Activated B cell treated with CpG ODN at 0.5 μM for 24 hours (primary cell): ENCODE data around the gene FNBP1. TPM values are rescaled to one million over a fixed set of nuclear protein-coding genes. Genes with fewer than 3 reads are reported as not detected.
A peak's percentile ranks its signal among the peaks of the same experiment; 100 is the strongest.

Experiments used
- ATAC-seq: fragments of 200-7000 bp; cut with Tn5 transposase; one replicate; pipeline ENCODE4 v1.10.0; 2021; ENCODE audit warnings: low read depth, mild to moderate bottlenecking, moderate library complexity
- CTCF ChIA-PET: fragments of 350-600 bp; sonication (Branson Sonifier 250); formaldehyde crosslinking; loops from one replicate; lab custom pipeline; 2021; ENCODE audit warnings: antibody characterized with exemption; lab: Charles Lee
- POLR2A ChIA-PET: fragments of 350-600 bp; sonication (Branson Sonifier 250); formaldehyde crosslinking; loops from one replicate; lab custom pipeline; 2021; ENCODE audit warnings: antibody characterized with exemption; lab: Charles Lee
- DNase-seq: peaks from one replicate; pipeline ENCODE4 v3.0.0; 2022
- H3K27ac Mint-ChIP-seq: one replicate; pipeline ENCODE4 v1.8.0; 2020; ENCODE audit warnings: mixed read lengths
- H3K27me3 Mint-ChIP-seq: one replicate; pipeline ENCODE4 v1.8.0; 2021; ENCODE audit warnings: mixed read lengths
- H3K36me3 Mint-ChIP-seq: one replicate; pipeline ENCODE4 v1.8.0; 2021; ENCODE audit warnings: low read depth, mixed read lengths
- H3K4me1 Mint-ChIP-seq: one replicate; pipeline ENCODE4 v1.8.0; 2021; ENCODE audit warnings: mixed read lengths
- H3K4me3 Mint-ChIP-seq: one replicate; pipeline ENCODE4 v1.8.0; 2020; ENCODE audit warnings: mild to moderate bottlenecking, mixed read lengths
- H3K9me3 Mint-ChIP-seq: one replicate; pipeline ENCODE4 v1.8.0; 2020; ENCODE audit warnings: mixed read lengths
- intact Hi-C: fragments of 100-400 bp; cut with micrococcal nuclease; formaldehyde crosslinking; loops from one replicate; pipeline ENCODE4 v1.15.1; 2024
- total RNA-seq: library from RNA; stranded (reverse); gene quantifications from 2 replicates; pipeline ENCODE4 v1.2.3, GENCODE V29; 2022
- TF ChIP-seq, protein P1 (sequence below): fragments of 200-600 bp; IDR thresholded peaks from one replicate; pipeline ENCODE4 v1.8.0; 2022; ENCODE audit warnings: antibody characterized with exemption, mild to moderate bottlenecking

The FNBP1 gene
- total RNA-seq, 1 donor from 2014 or later, result 501 TPM

DNA sequence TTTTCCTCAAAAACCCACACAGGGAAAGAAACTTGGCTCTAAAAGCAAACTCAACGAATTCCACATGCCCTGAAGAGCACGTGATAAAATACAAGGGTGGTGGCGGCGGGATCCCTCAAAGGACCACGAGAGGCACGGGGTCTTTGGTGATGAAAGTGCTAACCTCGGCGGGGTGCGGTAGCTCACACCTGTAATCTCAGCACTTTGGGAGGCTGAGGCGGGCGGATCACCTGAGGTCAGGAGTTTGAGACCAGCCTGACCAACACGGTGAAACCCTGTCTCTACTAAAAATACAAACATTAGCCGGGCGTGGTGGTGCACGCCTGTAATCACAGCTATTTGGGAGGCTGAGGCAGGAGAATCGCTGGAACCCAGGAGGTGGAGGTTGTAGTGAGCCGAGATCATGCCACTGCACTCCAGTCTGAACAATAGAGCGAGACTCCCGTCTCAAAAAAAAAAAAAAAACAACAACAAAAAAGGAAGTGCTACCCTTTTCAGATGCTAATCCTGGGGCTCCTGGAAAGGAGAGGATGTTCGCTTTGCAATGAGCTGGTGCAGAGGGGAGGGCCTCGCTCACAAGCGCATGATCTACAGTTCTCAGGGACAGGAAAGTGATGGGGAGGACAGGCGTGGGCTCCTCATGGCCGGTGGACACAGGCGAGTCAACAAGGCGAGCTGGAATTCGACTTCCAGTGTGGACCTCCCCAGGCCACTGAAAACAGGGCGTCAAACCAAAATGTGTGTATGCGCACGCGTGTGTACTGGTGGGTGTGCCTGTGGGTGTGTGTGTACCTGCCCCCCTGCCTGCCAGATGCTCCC lies 153.7 kb downstream of the FNBP1 start:
- intact Hi-C loops, result loop anchor here (5.0 to 10.0 kb wide), 2 partner anchors 43 to 465 kb away; no protein-coding TSS in a partner anchor
- CTCF ChIA-PET, result interaction anchor here (0.6 to 1.4 kb wide), 3 partner anchors 77 to 749 kb away, joined by 3 to 4 read pairs (median 3); no protein-coding TSS in a partner anchor
- Mint-ChIP-seq H3K4me1 (peaks cover 95% of the 10 kb centered on the region), H3K27me3 (no peaks in the 10 kb centered on the region), H3K4me3 (peak overlapping the region; percentile 82), H3K27ac (peak overlapping the region; percentile 98), H3K36me3 (peaks cover 53% of the 10 kb centered on the region), H3K9me3 (no peaks in the 10 kb centered on the region)
- TF ChIP-seq, protein P1, sequence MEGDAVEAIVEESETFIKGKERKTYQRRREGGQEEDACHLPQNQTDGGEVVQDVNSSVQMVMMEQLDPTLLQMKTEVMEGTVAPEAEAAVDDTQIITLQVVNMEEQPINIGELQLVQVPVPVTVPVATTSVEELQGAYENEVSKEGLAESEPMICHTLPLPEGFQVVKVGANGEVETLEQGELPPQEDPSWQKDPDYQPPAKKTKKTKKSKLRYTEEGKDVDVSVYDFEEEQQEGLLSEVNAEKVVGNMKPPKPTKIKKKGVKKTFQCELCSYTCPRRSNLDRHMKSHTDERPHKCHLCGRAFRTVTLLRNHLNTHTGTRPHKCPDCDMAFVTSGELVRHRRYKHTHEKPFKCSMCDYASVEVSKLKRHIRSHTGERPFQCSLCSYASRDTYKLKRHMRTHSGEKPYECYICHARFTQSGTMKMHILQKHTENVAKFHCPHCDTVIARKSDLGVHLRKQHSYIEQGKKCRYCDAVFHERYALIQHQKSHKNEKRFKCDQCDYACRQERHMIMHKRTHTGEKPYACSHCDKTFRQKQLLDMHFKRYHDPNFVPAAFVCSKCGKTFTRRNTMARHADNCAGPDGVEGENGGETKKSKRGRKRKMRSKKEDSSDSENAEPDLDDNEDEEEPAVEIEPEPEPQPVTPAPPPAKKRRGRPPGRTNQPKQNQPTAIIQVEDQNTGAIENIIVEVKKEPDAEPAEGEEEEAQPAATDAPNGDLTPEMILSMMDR, result no peak
- ATAC-seq (no peak), DNase-seq (no peak)
- POLR2A ChIA-PET, result interaction anchor here (0.6 to 8.6 kb wide), 30 partner anchors 8 to 1506 kb away, joined by 3 to 109 read pairs (median 6); partner anchors contain the start of genes FNBP1 and USP20

DNA sequence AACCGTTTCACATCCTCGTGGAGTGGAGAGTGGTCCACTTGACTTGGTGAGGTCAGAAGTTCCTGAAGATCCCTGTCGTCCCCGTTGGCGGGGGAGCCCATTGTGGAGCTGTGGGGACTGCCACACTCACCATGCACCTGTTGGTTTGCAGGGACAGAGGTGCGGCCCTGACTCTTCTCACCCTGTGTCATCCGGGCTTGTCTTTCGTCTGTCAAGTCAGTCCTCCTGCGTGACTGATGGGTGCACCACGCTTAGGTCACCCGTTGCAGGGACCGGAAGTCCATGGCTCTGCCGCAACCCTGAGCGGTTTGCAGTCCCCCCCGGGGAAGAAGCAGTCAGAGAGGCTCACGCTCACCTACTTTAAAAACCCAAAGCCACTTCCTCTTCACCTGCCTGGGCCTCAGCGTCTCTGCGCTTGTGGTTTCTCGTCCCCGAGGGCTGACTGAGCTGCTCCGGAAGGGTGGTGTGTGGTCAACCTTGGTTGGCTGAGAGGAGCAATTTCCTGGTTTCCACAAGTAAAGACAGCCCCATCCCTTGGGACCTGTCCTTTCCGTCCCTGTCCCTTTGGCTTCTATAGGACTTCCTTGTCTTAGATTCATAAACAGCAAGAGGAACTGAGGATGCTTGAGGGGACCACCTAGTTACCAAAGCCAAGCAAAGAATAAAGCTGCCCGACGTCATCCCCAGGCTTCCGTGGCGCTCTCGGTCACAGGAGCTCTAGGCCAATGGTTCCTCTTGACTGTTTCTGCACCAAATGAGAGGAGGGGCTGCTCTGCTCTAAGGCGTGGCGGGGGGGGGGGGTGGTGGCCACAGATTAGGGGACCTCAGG lies 154.5 kb downstream of the FNBP1 start:
- intact Hi-C loops, result loop anchor here (1.0 to 10.0 kb wide), 9 partner anchors 12 to 466 kb away; partner anchors contain the start of gene TOR1A
- no peaks in the 10 kb centered on the region for H3K9me3 Mint-ChIP-seq
- peaks cover 97% of the 10 kb centered on the region for H3K4me1 Mint-ChIP-seq
- H3K36me3 Mint-ChIP-seq, result peaks cover 47% of the 10 kb centered on the region
- H3K4me3 Mint-ChIP-seq, result peak overlapping the region; percentile 82
- DNase-seq (peak; percentile 80), ATAC-seq (peak; percentile 60)
- CTCF ChIA-PET, result interaction anchor here (0.6 to 1.4 kb wide), 4 partner anchors 12 to 748 kb away, joined by 3 to 4 read pairs (median 3); no protein-coding TSS in a partner anchor
- no peaks in the 10 kb centered on the region for H3K27me3 Mint-ChIP-seq
- peak overlapping the region; percentile 98 for H3K27ac Mint-ChIP-seq
- TF ChIP-seq, protein P1, result no peak
- POLR2A ChIA-PET, result interaction anchor here (0.6 to 8.6 kb wide), 27 partner anchors 9 to 463 kb away, joined by 3 to 109 read pairs (median 6); partner anchors contain the start of genes FNBP1 and USP20

DNA sequence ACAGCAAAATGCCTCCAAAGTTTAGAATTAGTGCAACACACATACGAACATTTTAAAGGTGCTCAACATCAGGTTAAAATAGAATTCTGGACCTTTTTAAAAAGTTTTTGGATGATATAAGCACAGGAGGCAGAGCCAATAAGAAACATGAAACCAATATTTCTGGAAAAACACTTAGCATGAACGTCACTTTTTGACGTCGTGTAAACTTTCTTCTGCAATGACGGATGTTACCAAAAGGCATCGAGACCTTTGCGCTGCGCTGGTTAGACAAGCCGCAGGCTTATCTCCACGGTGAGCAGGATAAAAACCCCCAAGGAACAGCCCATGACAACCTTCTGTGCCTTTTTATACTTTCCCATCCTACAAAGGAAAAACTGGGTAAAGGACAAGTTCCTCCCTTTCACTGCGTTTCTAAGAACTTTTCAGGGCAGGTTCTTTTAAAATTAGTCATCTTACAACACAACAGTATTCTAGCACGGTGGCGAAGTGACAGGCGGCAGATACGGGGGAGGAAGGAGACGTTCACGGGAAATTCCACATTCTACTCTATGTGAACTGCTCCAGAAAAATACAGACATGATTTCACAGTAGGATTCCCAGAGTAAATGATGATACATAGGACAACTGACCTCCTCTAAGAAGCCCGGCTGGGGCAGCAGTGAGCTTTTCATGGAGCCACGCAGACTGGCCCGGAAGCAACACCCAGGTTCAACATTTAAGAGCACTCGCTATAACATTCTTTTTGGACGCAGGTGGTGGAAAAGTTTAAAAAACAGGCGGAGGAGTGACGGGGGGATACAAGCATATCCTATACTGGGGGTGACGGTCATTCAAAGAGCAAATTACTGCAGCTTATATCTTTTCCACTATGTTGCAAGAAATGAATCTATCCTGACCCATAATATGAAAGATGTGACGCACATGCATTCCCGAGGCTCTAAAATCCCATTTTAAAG lies 155.4 kb downstream of the FNBP1 start:
- TF ChIP-seq, protein P1, result no peak
- CTCF ChIA-PET, result interaction anchor here (0.6 to 2.8 kb wide), 4 partner anchors 13 to 213 kb away, joined by 3 to 11 read pairs (median 4); no protein-coding TSS in a partner anchor
- peak overlapping the region; percentile 98 for H3K27ac Mint-ChIP-seq
- POLR2A ChIA-PET, result interaction anchor here (0.5 to 8.6 kb wide), 20 partner anchors 10 to 240 kb away, joined by 3 to 109 read pairs (median 6); partner anchors contain the start of genes C9orf78, FNBP1 and USP20
- H3K27me3 Mint-ChIP-seq, result no peaks in the 10 kb centered on the region
- H3K4me1 Mint-ChIP-seq, result peaks cover 91% of the 10 kb centered on the region
- H3K36me3 Mint-ChIP-seq, result peaks cover 42% of the 10 kb centered on the region
- H3K9me3 Mint-ChIP-seq, result no peaks in the 10 kb centered on the region
- ATAC-seq (no peak), DNase-seq (no peak)
- H3K4me3 Mint-ChIP-seq, result peak overlapping the region; percentile 82
- intact Hi-C loops, result loop anchor here (1.0 to 10.0 kb wide), 9 partner anchors 13 to 467 kb away; partner anchors contain the start of gene TOR1A
